CD4-positive, alpha-beta T cell (primary cell): ENCODE data around the gene ACTR5. TPM values are rescaled to one million over a fixed set of nuclear protein-coding genes. Genes with fewer than 3 reads are reported as not detected.

Source experiments
- ATAC-seq: fragments of 200-7000 bp; cut with Tn5 transposase; one replicate; pipeline ENCODE4 v1.10.0; 2022; ENCODE audit warnings: mild to moderate bottlenecking; ENCODE audit not compliant: poor library complexity
- CTCF ChIA-PET: fragments of 350-600 bp; sonication (Branson Sonifier 250); formaldehyde crosslinking; loops from one replicate; lab custom pipeline; 2021; ENCODE audit warnings: antibody characterized with exemption, inconsistent platforms; lab: Charles Lee
- POLR2A ChIA-PET: fragments of 350-600 bp; sonication (Branson Sonifier 250); formaldehyde crosslinking; loops from one replicate; lab custom pipeline; 2021; ENCODE audit warnings: antibody characterized with exemption, inconsistent platforms; lab: Charles Lee
- DNase-seq, 14 experiments: peaks; one replicate each; pipeline ENCODE4 v3.0.0-alpha.2; 2013 to 2020; ENCODE audit warnings: mixed read lengths in 2 of 14
- H3K27ac ChIP-seq, 2 donors: one replicate each; pipeline versions ENCODE4 v1.5.1 to v1.7.0; 2013; ENCODE audit warnings: low read length in 2 of 2, low read depth in 1 of 2, mild to moderate bottlenecking in 1 of 2
- H3K27me3 ChIP-seq, 2 experiments: 1 replicate in 1 of 2; 2 replicates in 1 of 2; pipeline versions ENCODE4 v1.6.1 to v1.7.0; 2013; ENCODE audit warnings: low read length in 2 of 2, control low read depth in 1 of 2, mild to moderate bottlenecking in 1 of 2, moderate library complexity in 1 of 2; ENCODE audit not compliant: insufficient read depth in 2 of 2, control insufficient read depth in 1 of 2
- H3K36me3 ChIP-seq: one replicate; pipeline ENCODE4 v1.6.1; 2013; ENCODE audit warnings: low read length, control low read depth; ENCODE audit not compliant: insufficient read depth
- H3K4me1 ChIP-seq: one replicate; pipeline ENCODE4 v1.6.1; 2013; ENCODE audit warnings: low read length, control low read depth; ENCODE audit not compliant: insufficient read depth
- H3K4me3 ChIP-seq: one replicate; pipeline ENCODE4 v1.5.1; 2013; ENCODE audit warnings: mild to moderate bottlenecking, low read length, moderate library complexity
- H3K9me3 ChIP-seq, 2 experiments: 1 replicate in 1 of 2; 2 replicates in 1 of 2; pipeline versions ENCODE4 v1.6.1 to v1.7.0; 2013; ENCODE audit warnings: low read length in 2 of 2, mild to moderate bottlenecking in 2 of 2, control low read depth in 1 of 2, moderate library complexity in 1 of 2; ENCODE audit not compliant: control insufficient read depth in 1 of 2, insufficient read depth in 1 of 2
- H3K27ac Mint-ChIP-seq: one replicate; pipeline ENCODE4 v1.8.0; 2020; ENCODE audit warnings: mixed read lengths
- H3K27me3 Mint-ChIP-seq: one replicate; pipeline ENCODE4 v1.8.0; 2021; ENCODE audit warnings: mixed read lengths
- H3K36me3 Mint-ChIP-seq: one replicate; pipeline ENCODE4 v1.8.0; 2021; ENCODE audit warnings: low read depth, mixed read lengths
- H3K4me1 Mint-ChIP-seq: one replicate; pipeline ENCODE4 v1.8.0; 2021; ENCODE audit warnings: low read depth, mixed read lengths
- H3K4me3 Mint-ChIP-seq: one replicate; pipeline ENCODE4 v1.8.0; 2020; ENCODE audit warnings: mild to moderate bottlenecking, mixed read lengths
- H3K9me3 Mint-ChIP-seq: one replicate; pipeline ENCODE4 v1.8.0; 2020; ENCODE audit warnings: mixed read lengths
- intact Hi-C, 2 experiments: fragments of 100-400 bp; cut with DNase I in 1 of 2; cut with micrococcal nuclease in 1 of 2; formaldehyde crosslinking; loops; one replicate each; pipeline versions ENCODE4 v1.15.1 to v1.9.0; 2023 to 2025; cut with DNase I, micrococcal nuclease
- total RNA-seq, 174 experiments: library from RNA in 2 of 174; stranded (reverse) in 2 of 174; gene quantifications; one replicate each; pipeline ENCODE4 v1.2.3 and lab custom pipeline; 2021 to 2026
- TF ChIP-seq, protein P1 (sequence below): fragments of 200-600 bp; IDR thresholded peaks from one replicate; pipeline ENCODE4 v1.8.0; 2022; ENCODE audit warnings: antibody characterized with exemption, mild to moderate bottlenecking

ACTR5 gene
- total RNA-seq, 2 experiments from 2014 or later: 11.1 to 11.9 TPM

DNA sequence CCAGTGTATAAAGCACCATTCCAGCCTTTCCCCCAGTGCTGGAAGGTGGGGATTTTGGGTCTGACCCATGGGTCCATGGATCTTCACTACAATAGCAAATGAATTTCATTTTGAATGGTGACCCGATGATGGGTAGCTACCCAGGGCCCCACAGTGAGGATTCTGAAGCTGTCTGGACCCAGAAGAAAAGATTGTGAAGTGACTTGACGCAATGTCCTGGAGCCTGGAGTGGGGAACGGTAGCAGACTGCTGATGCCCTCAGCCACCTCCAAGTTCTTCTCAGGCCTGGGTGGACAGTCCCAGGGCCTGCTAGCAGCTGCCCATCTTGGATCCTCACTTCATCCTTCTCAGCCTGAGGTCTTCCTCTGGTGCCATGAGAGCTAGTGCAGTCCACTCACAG, 47.3 kb upstream of the ACTR5 start:
- Histone ChIP-seq H3K27ac (no peak overlapping the region), H3K9me3 (no peaks in the 10 kb centered on the region), H3K27me3 (peaks cover 13 to 15% of the 10 kb centered on the region in 2 experiments), H3K36me3 (no peaks in the 10 kb centered on the region), H3K4me3 (no peak overlapping the region), H3K4me1 (no peaks in the 10 kb centered on the region)
- Mint-ChIP-seq H3K36me3 (no peaks in the 10 kb centered on the region), H3K9me3 (no peaks in the 10 kb centered on the region), H3K27me3 (peaks cover 45% of the 10 kb centered on the region), H3K4me1 (no peaks in the 10 kb centered on the region), H3K4me3 (no peak overlapping the region), H3K27ac (no peak overlapping the region)
- ChIA-PET CTCF (no interaction called here), POLR2A (no interaction called here)
- TF ChIP-seq, protein P1, sequence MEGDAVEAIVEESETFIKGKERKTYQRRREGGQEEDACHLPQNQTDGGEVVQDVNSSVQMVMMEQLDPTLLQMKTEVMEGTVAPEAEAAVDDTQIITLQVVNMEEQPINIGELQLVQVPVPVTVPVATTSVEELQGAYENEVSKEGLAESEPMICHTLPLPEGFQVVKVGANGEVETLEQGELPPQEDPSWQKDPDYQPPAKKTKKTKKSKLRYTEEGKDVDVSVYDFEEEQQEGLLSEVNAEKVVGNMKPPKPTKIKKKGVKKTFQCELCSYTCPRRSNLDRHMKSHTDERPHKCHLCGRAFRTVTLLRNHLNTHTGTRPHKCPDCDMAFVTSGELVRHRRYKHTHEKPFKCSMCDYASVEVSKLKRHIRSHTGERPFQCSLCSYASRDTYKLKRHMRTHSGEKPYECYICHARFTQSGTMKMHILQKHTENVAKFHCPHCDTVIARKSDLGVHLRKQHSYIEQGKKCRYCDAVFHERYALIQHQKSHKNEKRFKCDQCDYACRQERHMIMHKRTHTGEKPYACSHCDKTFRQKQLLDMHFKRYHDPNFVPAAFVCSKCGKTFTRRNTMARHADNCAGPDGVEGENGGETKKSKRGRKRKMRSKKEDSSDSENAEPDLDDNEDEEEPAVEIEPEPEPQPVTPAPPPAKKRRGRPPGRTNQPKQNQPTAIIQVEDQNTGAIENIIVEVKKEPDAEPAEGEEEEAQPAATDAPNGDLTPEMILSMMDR: no peak
- intact Hi-C loops: no loop called here
- no peak for DNase-seq
- no peak for ATAC-seq

GRCh38 chr20:38703526-38703925, 44.7 kb upstream of the ACTR5 start:
- no peaks in the 10 kb centered on the region for H3K36me3 ChIP-seq
- H3K4me1 ChIP-seq: no peaks in the 10 kb centered on the region
- Mint-ChIP-seq H3K4me3 (no peak overlapping the region), H3K9me3 (no peaks in the 10 kb centered on the region), H3K36me3 (no peaks in the 10 kb centered on the region), H3K4me1 (no peaks in the 10 kb centered on the region), H3K27me3 (peaks cover 47% of the 10 kb centered on the region), H3K27ac (no peak overlapping the region)
- POLR2A ChIA-PET: no interaction called here
- peaks cover 26 to 27% of the 10 kb centered on the region in 2 experiments for H3K27me3 ChIP-seq
- CTCF ChIA-PET: no interaction called here
- TF ChIP-seq, protein P1: no peak
- ATAC-seq: no peak
- DNase-seq: no peak
- no peaks in the 10 kb centered on the region for H3K9me3 ChIP-seq
- no peak overlapping the region for H3K27ac ChIP-seq
- H3K4me3 ChIP-seq: no peak overlapping the region
- intact Hi-C loops: no loop called here

DNA sequence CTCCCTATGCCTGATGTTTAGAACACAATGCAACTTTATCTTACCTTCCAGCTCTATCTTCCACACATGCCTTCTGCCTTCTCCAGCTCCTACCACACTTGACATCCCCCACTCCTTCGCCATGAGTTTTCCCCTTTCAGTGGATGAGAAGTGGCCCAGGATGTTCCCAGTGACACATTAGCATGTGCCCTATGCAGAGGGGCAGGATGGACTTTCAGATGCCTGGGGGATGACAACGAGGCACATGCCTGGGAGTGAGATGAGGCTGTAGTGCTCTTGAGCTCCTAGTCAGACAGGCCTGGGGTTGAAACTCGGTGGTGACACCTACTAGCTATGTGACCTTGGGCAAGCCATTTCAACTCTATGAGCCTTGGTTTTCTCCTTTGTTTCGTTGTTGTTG, 44.1 kb upstream of the ACTR5 start:
- peaks cover 21 to 26% of the 10 kb centered on the region in 2 experiments for H3K27me3 ChIP-seq
- DNase-seq (no peak), ATAC-seq (no peak)
- H3K9me3 ChIP-seq: no peaks in the 10 kb centered on the region
- H3K36me3 ChIP-seq: no peaks in the 10 kb centered on the region
- H3K4me1 ChIP-seq: no peaks in the 10 kb centered on the region
- Mint-ChIP-seq H3K36me3 (no peaks in the 10 kb centered on the region), H3K4me1 (no peaks in the 10 kb centered on the region), H3K27ac (no peak overlapping the region), H3K27me3 (peaks cover 50% of the 10 kb centered on the region), H3K4me3 (no peak overlapping the region), H3K9me3 (no peaks in the 10 kb centered on the region)
- intact Hi-C loops: no loop called here
- no peak overlapping the region for H3K27ac ChIP-seq
- ChIA-PET POLR2A (no interaction called here), CTCF (no interaction called here)
- no peak overlapping the region for H3K4me3 ChIP-seq
- TF ChIP-seq, protein P1: no peak
